Adrenal gland (tissue), 12 donors: ENCODE results near the gene GRIK5. TPM values are rescaled to one million over a fixed set of nuclear protein-coding genes. Genes with fewer than 3 reads are reported as not detected.
"Not testable (repeated sequence)": the region's sequence is repeated elsewhere in the genome, so short reads cannot be mapped to it uniquely, and the experiment has no call there.

ENCODE experiments used
- DNase-seq, 7 donors: peaks; one replicate each; pipeline ENCODE4 v3.0.0-alpha.2; 2019 to 2020
- H3K27ac ChIP-seq, 5 donors: fragments of 200-600 bp; sonication (generic) in 4 of 5; 1 replicate in 3 of 5; 2 replicates in 2 of 5; pipeline versions ENCODE4 v1.5.1 to v1.8.0; 2016 to 2020; ENCODE audit warnings: mild to moderate bottlenecking in 1 of 5
- H3K27me3 ChIP-seq: fragments of 200-600 bp; 2 replicates; pipeline ENCODE4 v1.8.0; 2021
- H3K36me3 ChIP-seq, 2 donors: fragments of 200-600 bp; replicated peaks in 1 of 2; 1 replicate in 1 of 2; 2 replicates in 1 of 2; pipeline versions ENCODE4 v1.5.1 to v1.8.0; 2018 to 2022
- H3K4me1 ChIP-seq, 2 donors: fragments of 200-600 bp; replicated peaks in 1 of 2; 1 replicate in 1 of 2; 2 replicates in 1 of 2; pipeline versions ENCODE4 v1.5.1 to v1.8.0; 2018 to 2021
- H3K4me3 ChIP-seq, 4 donors: fragments of 200-600 bp; sonication (generic) in 3 of 4; one replicate each; pipeline ENCODE4 v1.5.1; 2016 to 2018
- H3K9me3 ChIP-seq, 3 donors: fragments of 200-600 bp; sonication (generic) in 1 of 3; replicated peaks in 1 of 3; 1 replicate in 2 of 3; 2 replicates in 1 of 3; pipeline versions ENCODE4 v1.5.1 to v1.8.0; 2016 to 2021
- POLR2A ChIP-seq, 2 donors: fragments of 450-650 bp; IDR thresholded peaks; one replicate each; pipeline ENCODE4 v1.6.1; 2017; ENCODE audit warnings: antibody characterized with exemption in 2 of 2, mild to moderate bottlenecking in 2 of 2, moderate library complexity in 1 of 2
- WGBS, 4 donors: extraction: QIAGEN DNeasy Blood & Tissue Kit in 2 of 4; methylation state at CpG; one replicate each; pipeline versions ENCODE4 v1.1.5 to v1.1.7; 2013 to 2017; 5-methylcytosine and 5-hydroxymethylcytosine counted together
- intact Hi-C, 2 donors: fragments of 100-400 bp; cut with DNase I; formaldehyde crosslinking; loops; one replicate each; pipeline versions ENCODE4 v1.14.1 to v1.15.0; 2022 to 2023
- polyA plus RNA-seq, 3 donors: library from polyadenylated mRNA; stranded (reverse); fragments of 200-250 nt in 2 of 3; fragments of 350-450 nt in 1 of 3; fragmentation: Illumina TruSeq in 1 of 3; extraction: RNeasy Lipid Tissue Mini Kit (QIAGEN cat#74804) in 1 of 3; gene quantifications; one replicate each; pipeline ENCODE4 v1.2.3, GENCODE V29; 2013 to 2014
- total RNA-seq, 9 donors: library from RNA; depleted of rRNA in 4 of 9; stranded (reverse); fragments of >200 nt in 4 of 9; fragments of 120-200 nt in 1 of 9; fragmentation: NEBNext Ultra II Directional in 1 of 9; extraction: Animal tissue kit (Norgen Biotek cat#: 25700) in 1 of 9; gene quantifications; one replicate each; pipeline versions ENCODE4 v1.1.0 to v1.2.4, GENCODE V29; 2013 to 2023
- TF ChIP-seq, protein P1 (sequence below), 6 experiments: fragments of 450-650 bp in 4 of 6; fragments of 200-600 bp in 2 of 6; sonication (generic) in 1 of 6; IDR thresholded peaks; 1 replicate in 5 of 6; 2 replicates in 1 of 6; pipeline versions ENCODE4 v1.5.1 to v1.8.0; 2016 to 2021; ENCODE audit warnings: antibody characterized with exemption in 6 of 6, mild to moderate bottlenecking in 2 of 6, moderate library complexity in 1 of 6
- donor health status: healthy with polysubstance abuse.
- donor health status: Bipolar disorder and iron deficiency.
- donor health status: DM: yes; HTN: yes; CAD: no.
- donor health status: DM: no; HTN: no; CAD: no.
- donor health status: DM: no; HTN: no; CAD: no.
- donor health status: DM: yes; HTN: yes; CAD: no.

The GRIK5 gene
- total and polyA plus RNA-seq, 12 donors: 0.24 to 11.9 (median 2.3) TPM; not detected in 1

DNA sequence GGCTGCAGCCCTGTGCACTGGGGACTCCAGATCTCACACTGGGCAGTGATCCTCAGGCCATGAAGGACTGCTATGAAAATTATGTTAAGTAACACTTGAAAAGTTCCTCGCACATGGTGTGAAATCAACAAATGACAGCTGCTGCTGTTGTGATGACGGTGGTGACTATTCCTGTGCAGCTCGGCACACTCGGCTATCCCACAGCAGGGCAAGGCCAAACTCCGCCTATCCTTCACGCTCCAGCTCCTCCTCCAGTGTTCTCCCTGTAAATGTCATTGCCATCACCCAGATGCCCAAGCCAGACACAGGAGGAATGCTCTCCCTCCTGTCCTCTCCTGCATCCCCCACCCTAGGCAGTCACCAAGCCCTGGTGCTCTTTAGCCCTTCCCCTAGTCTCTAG, 31.3 kb downstream of the GRIK5 start:
- peak; percentile 8 to 72 (median 36) for DNase-seq
- H3K27me3 ChIP-seq: no peaks in the 10 kb centered on the region
- WGBS, 4 donors: 37 to 45% (median 39%) methylated on average over 4 to 6 of the region's 6 CpGs
- no peaks in the 10 kb centered on the region for H3K4me1 ChIP-seq
- H3K36me3 ChIP-seq: no peaks in the 10 kb centered on the region
- H3K9me3 ChIP-seq: no peaks in the 10 kb centered on the region
- H3K4me3 ChIP-seq: no peak overlapping the region
- TF ChIP-seq POLR2A (IDR thresholded peaks at IDR 0.05): no peak
- TF ChIP-seq, protein P1, sequence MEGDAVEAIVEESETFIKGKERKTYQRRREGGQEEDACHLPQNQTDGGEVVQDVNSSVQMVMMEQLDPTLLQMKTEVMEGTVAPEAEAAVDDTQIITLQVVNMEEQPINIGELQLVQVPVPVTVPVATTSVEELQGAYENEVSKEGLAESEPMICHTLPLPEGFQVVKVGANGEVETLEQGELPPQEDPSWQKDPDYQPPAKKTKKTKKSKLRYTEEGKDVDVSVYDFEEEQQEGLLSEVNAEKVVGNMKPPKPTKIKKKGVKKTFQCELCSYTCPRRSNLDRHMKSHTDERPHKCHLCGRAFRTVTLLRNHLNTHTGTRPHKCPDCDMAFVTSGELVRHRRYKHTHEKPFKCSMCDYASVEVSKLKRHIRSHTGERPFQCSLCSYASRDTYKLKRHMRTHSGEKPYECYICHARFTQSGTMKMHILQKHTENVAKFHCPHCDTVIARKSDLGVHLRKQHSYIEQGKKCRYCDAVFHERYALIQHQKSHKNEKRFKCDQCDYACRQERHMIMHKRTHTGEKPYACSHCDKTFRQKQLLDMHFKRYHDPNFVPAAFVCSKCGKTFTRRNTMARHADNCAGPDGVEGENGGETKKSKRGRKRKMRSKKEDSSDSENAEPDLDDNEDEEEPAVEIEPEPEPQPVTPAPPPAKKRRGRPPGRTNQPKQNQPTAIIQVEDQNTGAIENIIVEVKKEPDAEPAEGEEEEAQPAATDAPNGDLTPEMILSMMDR (IDR thresholded peaks at IDR 0.05): no peak
- intact Hi-C loops: no loop called here
- H3K27ac ChIP-seq: no peak overlapping the region

DNA sequence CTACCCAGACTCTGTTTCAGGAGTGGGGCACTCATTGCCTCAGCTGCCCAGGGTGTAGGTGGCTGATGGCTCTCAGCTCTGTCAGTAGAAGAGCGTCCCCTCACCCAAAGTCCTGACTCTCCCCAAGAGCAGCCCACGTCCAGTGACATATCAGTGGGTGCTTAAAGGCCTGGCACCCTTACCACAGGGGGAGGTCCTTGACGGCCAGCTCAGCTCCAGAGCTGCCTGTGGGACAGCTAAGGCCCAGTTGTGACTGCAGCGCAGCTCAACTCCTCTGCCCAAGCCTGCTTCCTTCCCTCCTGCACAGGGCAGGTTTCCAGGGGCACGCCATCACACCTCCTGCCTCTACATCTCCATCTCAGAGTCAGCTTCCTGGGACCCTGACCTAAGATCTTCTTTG, 32.4 kb downstream of the GRIK5 start:
- DNase-seq: no peak
- no peaks in the 10 kb centered on the region for H3K27me3 ChIP-seq
- H3K4me1 ChIP-seq: no peaks in the 10 kb centered on the region
- no peaks in the 10 kb centered on the region for H3K36me3 ChIP-seq
- intact Hi-C loops: no loop called here
- H3K9me3 ChIP-seq: no peaks in the 10 kb centered on the region
- H3K27ac ChIP-seq: no peak overlapping the region
- TF ChIP-seq POLR2A (IDR thresholded peaks at IDR 0.05): no peak
- TF ChIP-seq, protein P1 (IDR thresholded peaks at IDR 0.05): no peak
- no peak overlapping the region for H3K4me3 ChIP-seq
- WGBS, 4 donors: 66 to 82% (median 76%) methylated on average over 4 to 5 of the region's 5 CpGs

DNA sequence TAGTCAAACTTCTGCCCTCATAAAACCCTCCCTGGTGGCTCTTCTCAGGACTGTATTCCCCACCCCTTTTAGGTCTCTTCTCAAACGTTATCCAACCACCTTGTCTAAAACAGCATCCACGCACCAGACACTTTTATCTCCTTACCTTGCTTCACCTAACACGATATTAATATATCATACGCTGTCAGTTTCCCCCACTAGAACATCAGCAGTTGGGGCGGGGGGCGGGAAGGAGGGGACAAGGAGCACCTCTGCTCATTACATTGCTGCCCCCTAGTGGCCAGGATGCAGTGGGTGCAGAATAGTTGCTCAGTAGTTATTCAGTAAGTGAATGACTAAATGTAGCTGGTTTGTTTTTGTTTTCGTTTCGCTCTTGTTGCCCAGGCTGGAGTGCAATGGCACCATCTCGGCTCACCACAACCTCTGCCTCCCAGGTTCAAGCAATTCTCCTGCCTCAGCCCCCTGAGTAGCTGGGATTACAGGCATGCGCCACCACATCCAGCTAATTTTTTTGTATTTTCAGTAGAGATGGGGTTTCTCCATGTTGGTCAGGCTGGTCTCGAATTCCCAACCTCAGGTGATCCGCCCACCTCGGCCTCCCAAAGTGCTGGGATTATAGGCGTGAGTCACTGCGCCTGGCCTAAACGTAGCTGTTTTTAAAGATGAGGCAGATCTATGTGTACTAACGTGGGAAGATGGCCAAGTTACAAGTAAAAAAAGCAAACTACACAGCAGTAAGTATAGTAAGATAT, 35.2 kb downstream of the GRIK5 start:
- H3K9me3 ChIP-seq, H3K27me3 ChIP-seq, H3K4me1 ChIP-seq, H3K27ac ChIP-seq, intact Hi-C loops, H3K36me3 ChIP-seq: not testable (repeated sequence)
- WGBS, 4 donors: 29 to 41% (median 35%) methylated on average over 17 of the region's 17 CpGs
- peak; percentile 27 to 76 (median 49) for DNase-seq
- TF ChIP-seq, protein P1 (IDR thresholded peaks at IDR 0.05): peak; percentile 49 to 84 (median 63)
- peak overlapping the region in 1 of 4 donors; percentile 43 for H3K4me3 ChIP-seq

DNA sequence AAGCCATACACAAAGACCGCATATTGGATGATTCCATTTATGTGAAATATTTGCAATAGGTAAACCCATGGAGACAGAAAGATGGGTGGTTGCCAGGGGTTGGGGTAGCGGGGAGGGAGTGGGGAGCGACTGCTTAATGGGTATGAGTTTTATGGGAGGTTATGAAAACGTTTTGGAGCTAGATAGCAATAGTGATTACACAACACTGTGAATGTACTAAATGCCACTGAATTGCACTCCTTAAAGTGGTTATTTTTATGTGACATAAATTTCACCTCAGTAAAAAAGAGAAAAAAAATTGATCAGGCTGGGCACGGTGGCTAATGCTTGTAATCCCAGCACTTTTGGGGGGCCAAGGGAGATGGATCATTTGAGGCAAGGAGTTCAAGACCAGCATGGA, 36.6 kb downstream of the GRIK5 start:
- H3K27ac ChIP-seq: no peak overlapping the region
- H3K36me3 ChIP-seq: no peaks in the 10 kb centered on the region
- H3K27me3 ChIP-seq: no peaks in the 10 kb centered on the region
- no peak overlapping the region for H3K4me3 ChIP-seq
- no peaks in the 10 kb centered on the region for H3K9me3 ChIP-seq
- no peaks in the 10 kb centered on the region for H3K4me1 ChIP-seq
- no peak for TF ChIP-seq POLR2A (IDR thresholded peaks at IDR 0.05)
- TF ChIP-seq, protein P1 (IDR thresholded peaks at IDR 0.05): no peak
- WGBS, 4 donors: 63 to 72% (median 66%) methylated on average over 5 of the region's 5 CpGs
- DNase-seq: no peak
- intact Hi-C loops: no loop called here
